ENCODE measurements around the gene GTF3C6. TPM values are rescaled to one million over a fixed set of nuclear protein-coding genes. Genes with fewer than 3 reads are reported as not detected.

GTF3C6 gene
- polyA plus RNA-seq, 2 of the 4 experiments (the other 2 are of a cell fraction) = 105 to 110 TPM

GRCh38 chr6:111011360-111012142 is 53.0 kb downstream of the GTF3C6 start:
- peak; percentile 50 for TF ChIP-seq SMC3 (IDR thresholded peaks at IDR 0.05)
- TF ChIP-seq ZNF302 (CRISPR knock-in tag; IDR thresholded peaks at IDR 0.05) = no peak
- TF ChIP-seq RARB (CRISPR knock-in tag; IDR thresholded peaks at IDR 0.05) = no peak
- peak; percentile 66 for TF ChIP-seq CTCF (IDR thresholded peaks at IDR 0.05)
- TF ChIP-seq MAZ (IDR thresholded peaks at IDR 0.05; ENCODE audit: borderline replicate concordance, low read depth, low read length) = no peak
- TF ChIP-seq, protein P1, sequence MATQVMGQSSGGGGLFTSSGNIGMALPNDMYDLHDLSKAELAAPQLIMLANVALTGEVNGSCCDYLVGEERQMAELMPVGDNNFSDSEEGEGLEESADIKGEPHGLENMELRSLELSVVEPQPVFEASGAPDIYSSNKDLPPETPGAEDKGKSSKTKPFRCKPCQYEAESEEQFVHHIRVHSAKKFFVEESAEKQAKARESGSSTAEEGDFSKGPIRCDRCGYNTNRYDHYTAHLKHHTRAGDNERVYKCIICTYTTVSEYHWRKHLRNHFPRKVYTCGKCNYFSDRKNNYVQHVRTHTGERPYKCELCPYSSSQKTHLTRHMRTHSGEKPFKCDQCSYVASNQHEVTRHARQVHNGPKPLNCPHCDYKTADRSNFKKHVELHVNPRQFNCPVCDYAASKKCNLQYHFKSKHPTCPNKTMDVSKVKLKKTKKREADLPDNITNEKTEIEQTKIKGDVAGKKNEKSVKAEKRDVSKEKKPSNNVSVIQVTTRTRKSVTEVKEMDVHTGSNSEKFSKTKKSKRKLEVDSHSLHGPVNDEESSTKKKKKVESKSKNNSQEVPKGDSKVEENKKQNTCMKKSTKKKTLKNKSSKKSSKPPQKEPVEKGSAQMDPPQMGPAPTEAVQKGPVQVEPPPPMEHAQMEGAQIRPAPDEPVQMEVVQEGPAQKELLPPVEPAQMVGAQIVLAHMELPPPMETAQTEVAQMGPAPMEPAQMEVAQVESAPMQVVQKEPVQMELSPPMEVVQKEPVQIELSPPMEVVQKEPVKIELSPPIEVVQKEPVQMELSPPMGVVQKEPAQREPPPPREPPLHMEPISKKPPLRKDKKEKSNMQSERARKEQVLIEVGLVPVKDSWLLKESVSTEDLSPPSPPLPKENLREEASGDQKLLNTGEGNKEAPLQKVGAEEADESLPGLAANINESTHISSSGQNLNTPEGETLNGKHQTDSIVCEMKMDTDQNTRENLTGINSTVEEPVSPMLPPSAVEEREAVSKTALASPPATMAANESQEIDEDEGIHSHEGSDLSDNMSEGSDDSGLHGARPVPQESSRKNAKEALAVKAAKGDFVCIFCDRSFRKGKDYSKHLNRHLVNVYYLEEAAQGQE (IDR thresholded peaks at IDR 0.05) = no peak
- TF ChIP-seq, protein P2, sequence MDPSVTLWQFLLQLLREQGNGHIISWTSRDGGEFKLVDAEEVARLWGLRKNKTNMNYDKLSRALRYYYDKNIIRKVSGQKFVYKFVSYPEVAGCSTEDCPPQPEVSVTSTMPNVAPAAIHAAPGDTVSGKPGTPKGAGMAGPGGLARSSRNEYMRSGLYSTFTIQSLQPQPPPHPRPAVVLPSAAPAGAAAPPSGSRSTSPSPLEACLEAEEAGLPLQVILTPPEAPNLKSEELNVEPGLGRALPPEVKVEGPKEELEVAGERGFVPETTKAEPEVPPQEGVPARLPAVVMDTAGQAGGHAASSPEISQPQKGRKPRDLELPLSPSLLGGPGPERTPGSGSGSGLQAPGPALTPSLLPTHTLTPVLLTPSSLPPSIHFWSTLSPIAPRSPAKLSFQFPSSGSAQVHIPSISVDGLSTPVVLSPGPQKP (IDR thresholded peaks at IDR 0.05; ENCODE audit: low read depth, low read length) = no peak
- TF ChIP-seq, protein P3, sequence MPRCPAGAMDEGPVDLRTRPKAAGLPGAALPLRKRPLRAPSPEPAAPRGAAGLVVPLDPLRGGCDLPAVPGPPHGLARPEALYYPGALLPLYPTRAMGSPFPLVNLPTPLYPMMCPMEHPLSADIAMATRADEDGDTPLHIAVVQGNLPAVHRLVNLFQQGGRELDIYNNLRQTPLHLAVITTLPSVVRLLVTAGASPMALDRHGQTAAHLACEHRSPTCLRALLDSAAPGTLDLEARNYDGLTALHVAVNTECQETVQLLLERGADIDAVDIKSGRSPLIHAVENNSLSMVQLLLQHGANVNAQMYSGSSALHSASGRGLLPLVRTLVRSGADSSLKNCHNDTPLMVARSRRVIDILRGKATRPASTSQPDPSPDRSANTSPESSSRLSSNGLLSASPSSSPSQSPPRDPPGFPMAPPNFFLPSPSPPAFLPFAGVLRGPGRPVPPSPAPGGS (IDR thresholded peaks at IDR 0.05) = no peak
- TF ChIP-seq CBX2 (IDR thresholded peaks at IDR 0.05; ENCODE audit: borderline replicate concordance, low read depth) = no peak
- no peak for TF ChIP-seq JUN (IDR thresholded peaks at IDR 0.05)
- no peak for TF ChIP-seq RCOR1 (IDR thresholded peaks at IDR 0.05; ENCODE audit: low read depth, low read length)
- TF ChIP-seq RAD21 (conservative IDR thresholded peaks at IDR 0.05 in 1 of 2, IDR thresholded peaks at IDR 0.05 in 1 of 2) = peak; percentile 61 to 66
- TF ChIP-seq ZFP36 (IDR thresholded peaks at IDR 0.05; ENCODE audit: borderline replicate concordance, partially characterized antibody) = no peak
- no peak for TF ChIP-seq POLR2A (IDR thresholded peaks at IDR 0.05; ENCODE audit: low read length)
- FAIRE-seq (no peak), ATAC-seq (peak; percentile 81 to 82), DNase-seq (ENCODE audit: low read depth in 1 of 2, low spot score in 1 of 2) (peak; percentile 27 to 30)
- ChIA-PET POLR2A (no interaction called here), CTCF (interaction anchor here (0.6 to 2.4 kb wide), 25 partner anchors 8 to 1033 kb away, joined by 3 to 14 read pairs (median 4); partner anchors contain the start of gene RPF2)
- WGBS (ENCODE audit: missing lambda C conversion rate) = 60% methylated on average over 2 of the region's 2 CpGs
- Histone ChIP-seq H3K4me2 (no peak overlapping the region), H3K4me3 (no peak overlapping the region), H3K27ac (no peak overlapping the region), H3K4me1 (no peaks in the 10 kb centered on the region; the same call in 2 of the 3 replicates), H3K9me3 (no peaks in the 10 kb centered on the region)

- no peak overlapping the region for H3K4me3 ChIP-seq
- ChIA-PET POLR2A (no interaction called here), CTCF (interaction anchor here (1.0 to 2.4 kb wide), 8 partner anchors 9 to 1031 kb away, joined by 3 to 14 read pairs (median 6); partner anchors contain the start of gene RPF2)
- WGBS (ENCODE audit: missing lambda C conversion rate) = 53% methylated on average over 2 of the region's 2 CpGs
- no peaks in the 10 kb centered on the region; the same call in 2 of the 3 replicates for H3K4me1 ChIP-seq
- no peak overlapping the region for H3K27ac ChIP-seq
- FAIRE-seq (no peak), ATAC-seq (no peak), DNase-seq (ENCODE audit: low read depth in 1 of 2, low spot score in 1 of 2) (no peak)
- H3K9me3 ChIP-seq = no peaks in the 10 kb centered on the region
- H3K4me2 ChIP-seq = no peak overlapping the region
- no peak for TF ChIP-seq CEBPB (IDR thresholded peaks at IDR 0.05)
- TF ChIP-seq, protein P1 (IDR thresholded peaks at IDR 0.05) = no peak
- no peak for TF ChIP-seq HMGXB4 (CRISPR knock-in tag; IDR thresholded peaks at IDR 0.05; ENCODE audit: borderline replicate concordance)
- no peak for TF ChIP-seq HEYL (CRISPR knock-in tag; IDR thresholded peaks at IDR 0.05)
- TF ChIP-seq EHMT2 (IDR thresholded peaks at IDR 0.05; ENCODE audit: low read depth) = no peak
- no peak for TF ChIP-seq HOXA7 (CRISPR knock-in tag; IDR thresholded peaks at IDR 0.05)
- no peak for TF ChIP-seq ZSCAN20 (CRISPR knock-in tag; IDR thresholded peaks at IDR 0.05)
- TF ChIP-seq ESRRA (IDR thresholded peaks at IDR 0.05; ENCODE audit: borderline replicate concordance, low read length) = no peak
- TF ChIP-seq, protein P4, sequence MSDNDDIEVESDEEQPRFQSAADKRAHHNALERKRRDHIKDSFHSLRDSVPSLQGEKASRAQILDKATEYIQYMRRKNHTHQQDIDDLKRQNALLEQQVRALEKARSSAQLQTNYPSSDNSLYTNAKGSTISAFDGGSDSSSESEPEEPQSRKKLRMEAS (IDR thresholded peaks at IDR 0.05) = no peak
Measured at GRCh38 chr6:111012143-111012452, 53.6 kb downstream of the GTF3C6 start.
